Body of pancreas (tissue), 4 donors: ENCODE data around the gene PDE2A.

ENCODE experiments used
- POLR2A ChIP-seq, 3 donors: fragments of 450-650 bp; IDR thresholded peaks; one replicate each; pipeline ENCODE4 v1.6.1; 2016; ENCODE audit warnings: antibody characterized with exemption in 3 of 3, mild to moderate bottlenecking in 2 of 3
- TF ChIP-seq, protein P1 (sequence below), 7 experiments: fragments of 450-650 bp in 4 of 7; fragments of 200-600 bp in 3 of 7; sonication (generic) in 3 of 7; IDR thresholded peaks; one replicate each; pipeline ENCODE4 v1.5.1; 2016 to 2019; ENCODE audit warnings: antibody characterized with exemption in 7 of 7

DNA sequence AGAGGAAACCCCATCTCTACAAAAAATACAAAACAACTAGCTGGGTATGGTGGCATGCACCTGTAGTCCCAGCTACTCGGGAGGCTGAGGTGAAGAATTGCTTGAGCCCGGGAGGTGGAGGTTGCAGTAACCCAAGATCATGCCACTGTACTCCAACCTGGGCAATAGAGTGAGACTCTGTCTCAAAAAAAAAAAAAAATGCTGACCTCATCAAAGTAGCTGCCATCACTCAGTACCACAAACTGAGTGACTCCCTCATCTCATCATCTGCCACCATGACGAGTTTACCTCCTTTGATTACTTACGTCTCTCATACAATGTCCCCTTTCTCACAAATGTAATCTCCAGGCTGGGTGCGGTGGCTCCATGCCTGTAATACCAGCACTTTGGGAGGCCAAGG, 122.7 kb downstream of the PDE2A start:
- TF ChIP-seq, protein P1, sequence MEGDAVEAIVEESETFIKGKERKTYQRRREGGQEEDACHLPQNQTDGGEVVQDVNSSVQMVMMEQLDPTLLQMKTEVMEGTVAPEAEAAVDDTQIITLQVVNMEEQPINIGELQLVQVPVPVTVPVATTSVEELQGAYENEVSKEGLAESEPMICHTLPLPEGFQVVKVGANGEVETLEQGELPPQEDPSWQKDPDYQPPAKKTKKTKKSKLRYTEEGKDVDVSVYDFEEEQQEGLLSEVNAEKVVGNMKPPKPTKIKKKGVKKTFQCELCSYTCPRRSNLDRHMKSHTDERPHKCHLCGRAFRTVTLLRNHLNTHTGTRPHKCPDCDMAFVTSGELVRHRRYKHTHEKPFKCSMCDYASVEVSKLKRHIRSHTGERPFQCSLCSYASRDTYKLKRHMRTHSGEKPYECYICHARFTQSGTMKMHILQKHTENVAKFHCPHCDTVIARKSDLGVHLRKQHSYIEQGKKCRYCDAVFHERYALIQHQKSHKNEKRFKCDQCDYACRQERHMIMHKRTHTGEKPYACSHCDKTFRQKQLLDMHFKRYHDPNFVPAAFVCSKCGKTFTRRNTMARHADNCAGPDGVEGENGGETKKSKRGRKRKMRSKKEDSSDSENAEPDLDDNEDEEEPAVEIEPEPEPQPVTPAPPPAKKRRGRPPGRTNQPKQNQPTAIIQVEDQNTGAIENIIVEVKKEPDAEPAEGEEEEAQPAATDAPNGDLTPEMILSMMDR (IDR thresholded peaks at IDR 0.05): no peak
- no peak for TF ChIP-seq POLR2A (IDR thresholded peaks at IDR 0.05)
